CD8-positive, alpha-beta memory T cell (primary cell): ENCODE measurements around the gene FTO. TPM values are rescaled to one million over a fixed set of nuclear protein-coding genes. Genes with fewer than 3 reads are reported as not detected.

Experiments
- CTCF ChIA-PET: fragments of 350-600 bp; sonication (Branson Sonifier 250); formaldehyde crosslinking; loops from one replicate; lab custom pipeline; 2021; ENCODE audit warnings: antibody characterized with exemption; lab: Charles Lee
- POLR2A ChIA-PET: fragments of 350-600 bp; sonication (Branson Sonifier 250); formaldehyde crosslinking; loops from one replicate; lab custom pipeline; 2021; ENCODE audit warnings: antibody characterized with exemption; lab: Charles Lee
- DNase-seq, 5 donors: peaks; one replicate each; pipeline versions ENCODE4 v3.0.0 to v3.0.0-alpha.2; 2020 to 2022; ENCODE audit warnings: mixed read lengths in 1 of 5
- H3K27ac ChIP-seq: one replicate; pipeline ENCODE4 v1.7.0; 2013; ENCODE audit warnings: low read depth, mild to moderate bottlenecking, low read length, moderate library complexity
- H3K27me3 ChIP-seq: 2 replicates; pipeline ENCODE4 v1.7.0; 2013; ENCODE audit warnings: low read length, mild to moderate bottlenecking; ENCODE audit not compliant: insufficient read depth, poor library complexity, severe bottlenecking
- H3K36me3 ChIP-seq: 2 replicates; pipeline ENCODE4 v1.7.0; 2013; ENCODE audit warnings: mild to moderate bottlenecking, low read length, moderate library complexity; ENCODE audit not compliant: insufficient read depth
- H3K4me1 ChIP-seq: 2 replicates; pipeline ENCODE4 v1.7.0; 2013; ENCODE audit warnings: mild to moderate bottlenecking, low read length, moderate library complexity; ENCODE audit not compliant: insufficient read depth
- H3K4me3 ChIP-seq: 2 replicates; pipeline ENCODE4 v1.7.0; 2013; ENCODE audit warnings: mild to moderate bottlenecking, low read length
- H3K9me3 ChIP-seq: 2 replicates; pipeline ENCODE4 v1.7.0; 2013; ENCODE audit warnings: mild to moderate bottlenecking, low read length
- H3K27ac Mint-ChIP-seq, 8 donors: one replicate each; pipeline ENCODE4 v1.8.0; 2020 to 2021; ENCODE audit warnings: mixed read lengths in 8 of 8, mild to moderate bottlenecking in 6 of 8, inconsistent platforms in 3 of 8, moderate library complexity in 3 of 8
- H3K27me3 Mint-ChIP-seq, 2 donors: one replicate each; pipeline ENCODE4 v1.8.0; 2020 to 2021; ENCODE audit warnings: mixed read lengths in 2 of 2, mild to moderate bottlenecking in 1 of 2, moderate library complexity in 1 of 2
- H3K36me3 Mint-ChIP-seq, 3 donors: one replicate each; pipeline ENCODE4 v1.8.0; 2020 to 2021; ENCODE audit warnings: mixed read lengths in 3 of 3, inconsistent platforms in 1 of 3, mild to moderate bottlenecking in 1 of 3
- H3K4me1 Mint-ChIP-seq, 3 donors: one replicate each; pipeline ENCODE4 v1.8.0; 2020 to 2021; ENCODE audit warnings: mixed read lengths in 3 of 3, inconsistent platforms in 1 of 3, mild to moderate bottlenecking in 1 of 3
- H3K4me3 Mint-ChIP-seq, 7 donors: one replicate each; pipeline ENCODE4 v1.8.0; 2020 to 2021; ENCODE audit warnings: mixed read lengths in 7 of 7, mild to moderate bottlenecking in 6 of 7, moderate library complexity in 4 of 7, inconsistent platforms in 2 of 7
- H3K9me3 Mint-ChIP-seq, 5 donors: one replicate each; pipeline ENCODE4 v1.8.0; 2020 to 2022; ENCODE audit warnings: mixed read lengths in 5 of 5, mild to moderate bottlenecking in 3 of 5, moderate library complexity in 2 of 5, inconsistent platforms in 1 of 5
- polyA plus RNA-seq: library from polyadenylated mRNA; unstranded; fragments of 300-500 nt; fragmentation: Illumina TruSeq; gene quantifications from one replicate; pipeline ENCODE4 v1.2.3, GENCODE V29; 2021
- total RNA-seq, 2 experiments: library from RNA; stranded (reverse); gene quantifications; one replicate each; pipeline ENCODE4 v1.2.3, GENCODE V29; 2021

FTO gene
- total and polyA plus RNA-seq, 3 experiments from 2014 or later: 54.5 to 77.8 (median 56.0) TPM

- no peak for DNase-seq
- Mint-ChIP-seq H3K4me1 (no peaks in the 10 kb centered on the region), H3K27me3 (peaks cover 0 to 1% of the 10 kb centered on the region in 2 donors), H3K4me3 (no peak overlapping the region), H3K9me3 (no peaks in the 10 kb centered on the region), H3K36me3 (peaks cover 5 to 7% (median 6%) of the 10 kb centered on the region in 3 donors), H3K27ac (peak overlapping the region in 1 of 8 donors; percentile 34)
- Histone ChIP-seq H3K27ac (no peak overlapping the region), H3K36me3 (no peaks in the 10 kb centered on the region), H3K4me1 (no peaks in the 10 kb centered on the region), H3K9me3 (no peaks in the 10 kb centered on the region), H3K27me3 (no peaks in the 10 kb centered on the region), H3K4me3 (no peak overlapping the region)
- ChIA-PET CTCF (no interaction called here), POLR2A (no interaction called here)
These were observed 372.1 kb downstream of the FTO start for GRCh38 chr16:54076006-54076504.

GRCh38 chr16:54077050-54077821, 373.3 kb downstream of the FTO start:
- no peak overlapping the region for H3K27ac ChIP-seq
- no peaks in the 10 kb centered on the region for H3K4me1 Mint-ChIP-seq
- no peaks in the 10 kb centered on the region for H3K27me3 ChIP-seq
- H3K4me3 Mint-ChIP-seq: no peak overlapping the region
- H3K4me3 ChIP-seq: no peak overlapping the region
- CTCF ChIA-PET: no interaction called here
- no peak for DNase-seq
- H3K27me3 Mint-ChIP-seq: no peaks in the 10 kb centered on the region
- H3K36me3 Mint-ChIP-seq: peaks cover 2 to 11% (median 6%) of the 10 kb centered on the region in 3 donors
- H3K9me3 ChIP-seq: no peaks in the 10 kb centered on the region
- H3K9me3 Mint-ChIP-seq: no peaks in the 10 kb centered on the region
- no peaks in the 10 kb centered on the region for H3K4me1 ChIP-seq
- peak overlapping the region in 1 of 8 donors; percentile 13 for H3K27ac Mint-ChIP-seq
- POLR2A ChIA-PET: no interaction called here
- no peaks in the 10 kb centered on the region for H3K36me3 ChIP-seq

- H3K4me1 ChIP-seq: no peaks in the 10 kb centered on the region
- H3K27ac ChIP-seq: no peak overlapping the region
- H3K27ac Mint-ChIP-seq: no peak overlapping the region
- POLR2A ChIA-PET: no interaction called here
- H3K4me1 Mint-ChIP-seq: no peaks in the 10 kb centered on the region
- H3K27me3 ChIP-seq: no peaks in the 10 kb centered on the region
- CTCF ChIA-PET: no interaction called here
- no peaks in the 10 kb centered on the region for H3K36me3 ChIP-seq
- H3K4me3 Mint-ChIP-seq: no peak overlapping the region
- no peak for DNase-seq
- H3K36me3 Mint-ChIP-seq: peaks cover 4 to 21% (median 9%) of the 10 kb centered on the region in 3 donors
- no peaks in the 10 kb centered on the region for H3K9me3 Mint-ChIP-seq
- no peaks in the 10 kb centered on the region for H3K9me3 ChIP-seq
- no peak overlapping the region for H3K4me3 ChIP-seq
- peaks cover 0 to 1% of the 10 kb centered on the region in 2 donors for H3K27me3 Mint-ChIP-seq
These were observed 376.6 kb downstream of the FTO start for GRCh38 chr16:54080524-54081008.

GRCh38 chr16:54086791-54087190, 382.8 kb downstream of the FTO start:
- H3K9me3 ChIP-seq: no peaks in the 10 kb centered on the region
- DNase-seq: no peak
- H3K36me3 Mint-ChIP-seq: peaks cover 9 to 42% (median 12%) of the 10 kb centered on the region in 3 donors
- H3K4me3 Mint-ChIP-seq: no peak overlapping the region
- no peaks in the 10 kb centered on the region for H3K4me1 Mint-ChIP-seq
- H3K27ac Mint-ChIP-seq: no peak overlapping the region
- no peaks in the 10 kb centered on the region for H3K27me3 ChIP-seq
- ChIA-PET POLR2A (no interaction called here), CTCF (no interaction called here)
- peaks cover 0 to 7% (median 0%) of the 10 kb centered on the region in 5 donors for H3K9me3 Mint-ChIP-seq
- no peaks in the 10 kb centered on the region for H3K4me1 ChIP-seq
- peaks cover 0 to 1% of the 10 kb centered on the region in 2 donors for H3K27me3 Mint-ChIP-seq
- no peaks in the 10 kb centered on the region for H3K36me3 ChIP-seq
- H3K4me3 ChIP-seq: no peak overlapping the region
- H3K27ac ChIP-seq: no peak overlapping the region

- no peaks in the 10 kb centered on the region for H3K4me1 ChIP-seq
- H3K4me3 ChIP-seq: no peak overlapping the region
- no peak overlapping the region for H3K27ac ChIP-seq
- no peaks in the 10 kb centered on the region for H3K36me3 ChIP-seq
- no peaks in the 10 kb centered on the region for H3K27me3 ChIP-seq
- Mint-ChIP-seq H3K4me1 (no peaks in the 10 kb centered on the region), H3K36me3 (peaks cover 25 to 56% (median 26%) of the 10 kb centered on the region in 3 donors), H3K27ac (no peak overlapping the region), H3K4me3 (no peak overlapping the region), H3K27me3 (no peaks in the 10 kb centered on the region), H3K9me3 (peaks cover under 1 to 10% (median 3%) of the 10 kb centered on the region in 5 donors)
- ChIA-PET POLR2A (no interaction called here), CTCF (no interaction called here)
- DNase-seq: no peak
- H3K9me3 ChIP-seq: no peaks in the 10 kb centered on the region
These were observed 386.6 kb downstream of the FTO start for GRCh38 chr16:54090602-54091001.

GRCh38 chr16:54093281-54093680, 389.3 kb downstream of the FTO start:
- H3K4me1 Mint-ChIP-seq: no peaks in the 10 kb centered on the region
- Histone ChIP-seq H3K9me3 (no peaks in the 10 kb centered on the region), H3K4me1 (no peaks in the 10 kb centered on the region), H3K36me3 (no peaks in the 10 kb centered on the region), H3K27me3 (no peaks in the 10 kb centered on the region), H3K4me3 (no peak overlapping the region), H3K27ac (no peak overlapping the region)
- peaks cover 26 to 60% (median 26%) of the 10 kb centered on the region in 3 donors for H3K36me3 Mint-ChIP-seq
- H3K9me3 Mint-ChIP-seq: peaks cover 3 to 14% (median 7%) of the 10 kb centered on the region in 5 donors
- ChIA-PET CTCF (no interaction called here), POLR2A (no interaction called here)
- DNase-seq: no peak
- H3K4me3 Mint-ChIP-seq: no peak overlapping the region
- no peak overlapping the region for H3K27ac Mint-ChIP-seq
- H3K27me3 Mint-ChIP-seq: no peaks in the 10 kb centered on the region

- Mint-ChIP-seq H3K27ac (no peak overlapping the region), H3K9me3 (peaks cover 2 to 14% (median 5%) of the 10 kb centered on the region in 5 donors), H3K36me3 (peaks cover 26 to 53% (median 28%) of the 10 kb centered on the region in 3 donors), H3K27me3 (no peaks in the 10 kb centered on the region), H3K4me1 (no peaks in the 10 kb centered on the region), H3K4me3 (no peak overlapping the region)
- ChIA-PET POLR2A (no interaction called here), CTCF (no interaction called here)
- no peaks in the 10 kb centered on the region for H3K27me3 ChIP-seq
- no peak for DNase-seq
- no peaks in the 10 kb centered on the region for H3K36me3 ChIP-seq
- no peaks in the 10 kb centered on the region for H3K4me1 ChIP-seq
- H3K9me3 ChIP-seq: no peaks in the 10 kb centered on the region
- H3K4me3 ChIP-seq: no peak overlapping the region
- H3K27ac ChIP-seq: no peak overlapping the region
These were observed 390.7 kb downstream of the FTO start for GRCh38 chr16:54094641-54095040.

GRCh38 chr16:54096607-54097006, 392.7 kb downstream of the FTO start:
- no peaks in the 10 kb centered on the region for H3K4me1 ChIP-seq
- no peak for DNase-seq
- Mint-ChIP-seq H3K9me3 (peaks cover 0 to 14% (median 5%) of the 10 kb centered on the region in 5 donors), H3K27ac (no peak overlapping the region), H3K27me3 (no peaks in the 10 kb centered on the region), H3K4me3 (no peak overlapping the region), H3K36me3 (peaks cover 23 to 38% (median 25%) of the 10 kb centered on the region in 3 donors), H3K4me1 (no peaks in the 10 kb centered on the region)
- no peaks in the 10 kb centered on the region for H3K27me3 ChIP-seq
- ChIA-PET CTCF (no interaction called here), POLR2A (no interaction called here)
- no peak overlapping the region for H3K27ac ChIP-seq
- H3K9me3 ChIP-seq: no peaks in the 10 kb centered on the region
- H3K4me3 ChIP-seq: no peak overlapping the region
- H3K36me3 ChIP-seq: no peaks in the 10 kb centered on the region
